ENCODE measurements around the gene C11orf71. TPM values are rescaled to one million over a fixed set of nuclear protein-coding genes. Genes with fewer than 3 reads are reported as not detected.

Gene C11orf71
- total RNA-seq, 1 donor from 2014 or later, result 10.6 TPM

- no peak for DNase-seq
- Mint-ChIP-seq H3K9me3 (ENCODE audit: unreplicated experiment) (peaks cover 4% of the 10 kb centered on the region), H3K27ac (ENCODE audit: unreplicated experiment) (no peak overlapping the region)
Measured at GRCh38 chr11:114397349-114397982, 2.8 kb downstream of the C11orf71 start.

DNA sequence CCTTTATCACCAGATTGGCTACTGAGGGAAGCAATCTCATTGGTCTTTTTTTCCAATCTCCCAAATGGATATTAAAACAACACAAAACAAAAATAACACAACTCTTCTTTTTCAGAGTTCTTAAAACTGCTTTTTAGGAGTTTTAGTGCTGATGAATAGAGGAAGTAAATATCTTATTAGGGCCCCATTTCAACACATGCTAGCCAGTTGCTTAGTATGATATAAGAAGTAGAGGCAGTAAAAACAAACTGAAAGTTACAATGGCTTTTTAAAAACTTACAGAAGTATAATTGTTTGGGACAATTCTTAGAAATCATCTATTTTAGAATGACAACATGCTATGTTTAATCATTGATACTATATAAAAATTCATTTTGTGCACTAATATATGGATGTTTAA lies 3.4 kb downstream of the C11orf71 start:
- DNase-seq, result no peak
- no peaks in the 10 kb centered on the region for H3K36me3 Mint-ChIP-seq (ENCODE audit: unreplicated experiment)
- no peak for TF ChIP-seq CTCF (IDR thresholded peaks at IDR 0.05; ENCODE audit: partially characterized antibody, unreplicated experiment)
- no peak overlapping the region for H3K4me3 Mint-ChIP-seq (ENCODE audit: unreplicated experiment)
- peaks cover 12% of the 10 kb centered on the region for H3K27me3 Mint-ChIP-seq (ENCODE audit: unreplicated experiment)
- H3K9me3 Mint-ChIP-seq (ENCODE audit: unreplicated experiment), result peaks cover 4% of the 10 kb centered on the region
- H3K27ac Mint-ChIP-seq (ENCODE audit: unreplicated experiment), result no peak overlapping the region
- peaks cover 6% of the 10 kb centered on the region for H3K4me1 Mint-ChIP-seq (ENCODE audit: low read depth, unreplicated experiment)

More at GRCh38 chr11:114397349-114397982, 2.8 kb downstream of the C11orf71 start:
- H3K27me3 Mint-ChIP-seq (ENCODE audit: unreplicated experiment), result peaks cover 12% of the 10 kb centered on the region
- H3K4me3 Mint-ChIP-seq (ENCODE audit: unreplicated experiment), result no peak overlapping the region
- TF ChIP-seq CTCF (IDR thresholded peaks at IDR 0.05; ENCODE audit: partially characterized antibody, unreplicated experiment), result no peak
- no peaks in the 10 kb centered on the region for H3K36me3 Mint-ChIP-seq (ENCODE audit: unreplicated experiment)
- peaks cover 9% of the 10 kb centered on the region for H3K4me1 Mint-ChIP-seq (ENCODE audit: low read depth, unreplicated experiment)

- TF ChIP-seq CTCF (IDR thresholded peaks at IDR 0.05; ENCODE audit: partially characterized antibody, unreplicated experiment), result no peak
Measured at GRCh38 chr11:114395736-114396135, 4.6 kb downstream of the C11orf71 start.

GRCh38 chr11:114392735-114393667 lies 7.3 kb downstream of the C11orf71 start:
- Mint-ChIP-seq H3K4me1 (ENCODE audit: low read depth, unreplicated experiment) (no peaks in the 10 kb centered on the region), H3K27me3 (ENCODE audit: unreplicated experiment) (no peaks in the 10 kb centered on the region), H3K36me3 (ENCODE audit: unreplicated experiment) (no peaks in the 10 kb centered on the region), H3K27ac (ENCODE audit: unreplicated experiment) (no peak overlapping the region), H3K9me3 (ENCODE audit: unreplicated experiment) (no peaks in the 10 kb centered on the region), H3K4me3 (ENCODE audit: unreplicated experiment) (no peak overlapping the region)
- no peak for DNase-seq
- no peak for TF ChIP-seq CTCF (IDR thresholded peaks at IDR 0.05; ENCODE audit: partially characterized antibody, unreplicated experiment)

More at GRCh38 chr11:114395736-114396135, 4.6 kb downstream of the C11orf71 start:
- H3K36me3 Mint-ChIP-seq (ENCODE audit: unreplicated experiment), result no peaks in the 10 kb centered on the region
- H3K4me1 Mint-ChIP-seq (ENCODE audit: low read depth, unreplicated experiment), result peaks cover 5% of the 10 kb centered on the region
- peaks cover 4% of the 10 kb centered on the region for H3K9me3 Mint-ChIP-seq (ENCODE audit: unreplicated experiment)
- peaks cover 12% of the 10 kb centered on the region for H3K27me3 Mint-ChIP-seq (ENCODE audit: unreplicated experiment)
- no peak for DNase-seq
- H3K27ac Mint-ChIP-seq (ENCODE audit: unreplicated experiment), result no peak overlapping the region
- no peak overlapping the region for H3K4me3 Mint-ChIP-seq (ENCODE audit: unreplicated experiment)

DNA sequence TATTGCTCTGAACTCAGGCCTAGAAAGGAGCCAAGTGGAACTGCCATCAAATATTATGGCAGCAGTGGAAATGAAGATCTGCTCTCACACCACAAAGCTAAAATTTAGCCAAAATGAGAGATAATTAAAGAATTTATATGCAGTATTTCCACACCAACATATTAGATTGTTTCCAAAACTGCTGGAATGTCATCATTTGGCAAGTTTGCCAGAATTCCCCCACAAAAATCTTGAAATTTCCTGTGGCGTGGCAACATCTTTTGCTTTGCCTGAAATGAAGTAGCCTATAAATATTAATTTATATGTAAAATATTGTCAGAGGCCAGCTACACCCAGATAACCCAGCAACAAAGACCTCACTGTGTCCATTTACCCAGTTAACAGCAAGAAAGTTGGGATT lies 13.8 kb downstream of the C11orf71 start:
- Mint-ChIP-seq H3K4me3 (ENCODE audit: unreplicated experiment) (no peak overlapping the region), H3K4me1 (ENCODE audit: low read depth, unreplicated experiment) (no peaks in the 10 kb centered on the region)
- TF ChIP-seq CTCF (IDR thresholded peaks at IDR 0.05; ENCODE audit: partially characterized antibody, unreplicated experiment), result no peak

More for the DNA sequence above, 13.8 kb downstream of the C11orf71 start:
- H3K9me3 Mint-ChIP-seq (ENCODE audit: unreplicated experiment), result no peaks in the 10 kb centered on the region
- H3K27ac Mint-ChIP-seq (ENCODE audit: unreplicated experiment), result no peak overlapping the region
- H3K36me3 Mint-ChIP-seq (ENCODE audit: unreplicated experiment), result no peaks in the 10 kb centered on the region
- DNase-seq, result no peak
- H3K27me3 Mint-ChIP-seq (ENCODE audit: unreplicated experiment), result no peaks in the 10 kb centered on the region
